HG03469 (cell line): ENCODE data around the gene SELENBP1.

Experiments
- ATAC-seq: cut with Tn5 transposase; IDR thresholded peaks from one replicate; pipeline ENCODE4 v1.9.1; 2021; ENCODE audit warnings: mild to moderate bottlenecking, moderate library complexity, moderate number of reproducible peaks; ENCODE audit not compliant: unreplicated experiment

The SELENBP1 gene

DNA sequence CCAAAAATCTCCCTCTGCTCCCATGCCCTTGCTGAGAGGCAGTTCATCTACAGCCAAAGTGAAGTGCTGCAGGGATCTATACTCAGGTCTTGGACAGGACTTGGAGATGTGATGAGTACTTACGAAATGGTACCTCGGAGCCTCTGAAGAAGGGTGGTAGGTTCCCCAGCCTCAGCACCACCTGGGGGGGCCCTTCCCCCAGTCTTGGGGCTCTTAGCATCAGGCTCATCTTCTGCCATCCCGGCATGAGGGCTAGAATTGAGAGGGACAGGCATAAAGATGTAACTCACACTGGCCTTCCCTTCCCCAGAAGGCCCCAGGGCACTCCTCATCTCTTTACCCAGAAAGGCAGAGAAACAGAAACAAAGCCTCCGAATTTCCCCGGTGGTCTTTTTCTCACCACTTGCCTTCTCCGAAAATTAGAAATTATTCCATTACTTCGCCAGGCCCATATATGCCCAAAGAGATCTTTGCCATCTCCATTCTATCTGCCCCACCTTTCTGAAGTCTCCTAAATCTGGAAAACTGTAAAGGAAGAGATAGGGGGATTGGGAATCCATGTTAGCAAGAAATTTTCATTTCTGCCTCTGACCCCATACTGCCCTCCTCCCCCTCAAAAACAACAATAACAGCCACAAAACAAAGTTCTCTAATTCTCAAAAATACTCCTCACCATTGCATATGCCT is 26.3 kb downstream of the SELENBP1 start:
- no peak for ATAC-seq

DNA sequence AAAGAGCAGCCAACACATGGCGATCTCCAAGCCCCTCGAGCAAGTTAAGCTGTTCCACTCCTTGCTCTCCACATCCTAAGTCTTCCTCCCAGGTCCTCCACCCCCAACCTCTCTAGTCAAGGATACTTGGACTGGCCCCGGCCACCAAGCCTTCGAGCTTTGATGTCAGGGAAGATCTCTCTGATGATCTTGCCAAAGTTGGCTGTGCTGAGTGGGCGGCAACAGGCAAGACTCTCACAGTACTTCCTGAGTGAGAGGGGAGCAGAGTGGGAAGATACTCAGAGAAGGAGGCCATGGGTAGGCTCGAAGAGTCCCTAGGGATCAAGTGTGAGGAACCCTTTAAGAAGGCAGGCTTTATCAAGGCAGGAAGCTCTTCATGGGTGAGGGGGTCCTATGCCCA is 28.2 kb downstream of the SELENBP1 start:
- no peak for ATAC-seq

DNA sequence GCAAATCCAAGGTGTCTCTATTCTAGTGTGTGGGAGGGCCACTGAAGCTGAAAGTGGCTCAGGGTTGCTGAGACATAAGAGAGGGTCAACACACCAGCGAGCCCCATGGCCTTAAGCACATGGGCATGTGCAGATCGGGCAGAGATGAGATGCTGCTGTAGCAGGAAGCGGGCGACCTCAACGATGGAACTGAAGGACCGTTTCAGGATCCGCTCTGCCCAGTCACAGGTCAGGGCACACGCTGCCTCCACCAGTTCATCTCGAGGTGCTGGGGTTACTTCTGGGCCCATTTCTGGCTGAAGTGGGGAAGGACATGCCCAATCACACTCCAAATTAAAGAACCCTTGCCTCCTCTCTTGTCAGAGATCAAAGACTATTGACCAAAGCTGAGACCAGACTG is 28.9 kb downstream of the SELENBP1 start:
- no peak for ATAC-seq

DNA sequence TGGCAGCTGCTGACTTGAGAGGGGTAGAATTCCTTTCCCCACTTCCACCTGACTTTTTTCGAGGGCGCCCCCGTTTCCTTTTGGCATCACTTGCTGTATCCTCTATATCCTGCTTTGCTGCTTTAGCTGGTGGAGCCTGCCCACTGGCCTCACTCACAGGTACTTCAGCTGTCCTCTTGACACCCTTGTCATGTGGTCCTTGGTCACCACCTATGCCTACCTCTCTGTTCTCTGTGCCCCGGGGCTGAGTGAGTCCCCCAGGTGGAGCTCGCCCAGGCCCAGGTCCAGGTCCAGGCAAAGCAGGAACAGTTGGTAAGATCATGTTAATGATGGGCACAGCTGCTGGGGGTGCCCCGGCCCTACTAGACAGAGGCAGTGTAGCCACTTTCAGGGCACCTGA is 29.9 kb downstream of the SELENBP1 start:
- ATAC-seq: no peak

DNA sequence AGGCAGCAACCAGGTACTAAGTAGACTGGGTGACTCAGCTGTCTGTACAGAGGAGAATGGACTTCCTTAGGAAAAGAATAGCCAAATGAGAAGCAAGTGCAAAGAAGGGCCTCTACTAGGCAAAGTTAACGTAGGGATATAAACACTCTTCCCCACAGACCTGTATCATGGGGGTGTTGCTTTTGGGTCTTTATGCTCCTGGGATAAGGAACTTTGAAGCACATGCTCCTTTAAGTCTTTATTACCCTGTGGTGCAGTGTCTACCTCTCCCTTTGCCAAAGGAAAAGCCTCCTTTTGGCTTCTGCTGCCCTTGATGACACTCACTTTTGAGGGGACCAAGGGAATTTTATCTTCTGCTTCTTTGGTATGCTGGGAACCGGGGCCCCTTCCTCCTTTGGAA is 30.5 kb downstream of the SELENBP1 start:
- no peak for ATAC-seq

DNA sequence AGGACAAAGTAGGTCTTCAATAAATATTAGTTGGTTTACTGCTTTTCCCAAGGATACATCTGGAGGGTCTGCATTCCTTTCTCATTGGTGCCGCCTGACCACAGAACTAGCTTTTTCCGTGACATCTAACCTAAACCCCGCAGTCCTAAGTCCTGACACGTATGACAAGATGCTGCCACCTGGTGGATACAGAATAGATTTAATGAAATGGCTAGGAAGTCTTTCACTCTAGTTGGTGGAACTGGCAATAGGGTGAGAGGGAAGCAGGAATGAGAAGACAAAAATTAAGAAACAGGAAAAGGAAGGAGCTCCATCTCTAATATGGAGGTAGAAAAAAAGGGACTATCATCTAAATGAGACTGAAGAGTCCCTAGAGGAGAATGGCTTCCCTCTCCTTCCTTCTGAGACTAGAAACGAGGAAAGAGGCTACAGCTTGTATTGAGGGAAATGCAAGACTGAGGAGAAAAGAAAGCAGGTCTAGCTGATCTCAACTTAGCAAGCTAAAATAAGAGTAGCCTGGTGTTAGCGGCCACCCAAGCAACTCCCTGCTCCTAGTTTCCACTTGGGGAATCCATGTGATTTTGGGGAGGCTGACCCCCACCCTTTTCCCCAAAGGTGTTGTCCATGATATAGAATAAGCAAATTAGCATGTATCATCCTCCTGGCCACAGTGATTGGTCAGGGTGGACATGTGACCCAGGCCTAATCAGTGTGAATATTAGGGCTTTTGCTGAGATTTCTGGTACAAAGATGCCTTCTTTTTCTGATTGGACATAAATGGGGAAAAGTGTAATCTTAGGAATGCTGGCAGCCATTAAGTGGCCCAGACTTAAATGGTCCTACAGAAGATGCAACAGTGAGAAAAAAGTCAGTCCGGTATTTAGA is 31.4 kb downstream of the SELENBP1 start:
- ATAC-seq: no peak

DNA sequence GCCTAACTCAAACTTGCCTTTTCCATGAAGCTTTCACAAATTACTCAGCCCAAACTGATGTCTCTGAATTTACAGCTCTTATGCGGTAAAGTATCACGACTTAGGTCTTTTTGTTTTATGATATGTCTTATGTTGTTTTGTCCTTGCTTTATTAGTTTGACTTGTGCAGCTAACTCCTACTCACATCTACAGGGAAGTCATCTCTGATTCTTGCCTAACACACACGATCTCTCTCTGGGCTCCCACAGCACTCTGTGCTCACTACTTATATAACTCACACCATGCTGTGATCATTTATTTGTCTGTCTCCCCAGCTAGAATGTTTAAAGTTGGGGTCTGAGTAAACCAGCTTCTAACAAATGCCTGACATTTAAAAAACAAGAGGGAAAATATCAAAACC is 35.9 kb downstream of the SELENBP1 start:
- ATAC-seq: no peak

DNA sequence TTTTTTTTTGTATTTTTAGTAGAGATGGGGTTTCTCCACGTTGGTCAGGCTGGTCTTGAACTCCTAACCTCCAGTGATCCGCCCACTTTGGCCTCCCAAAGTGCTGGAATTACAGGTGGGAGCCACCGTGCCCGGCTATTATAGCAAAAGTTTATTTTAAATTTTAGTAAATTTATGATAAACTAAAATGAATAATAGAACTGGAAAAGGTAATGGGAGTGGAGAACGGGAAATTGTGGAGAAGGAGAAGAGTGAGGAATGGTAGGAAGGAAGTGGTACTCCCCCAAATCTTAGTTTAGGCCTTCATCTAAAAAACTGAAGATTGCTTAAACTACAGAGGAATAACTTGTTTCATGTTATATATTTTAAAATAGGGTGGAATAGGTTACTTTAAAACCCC is 37.7 kb downstream of the SELENBP1 start:
- no peak for ATAC-seq

DNA sequence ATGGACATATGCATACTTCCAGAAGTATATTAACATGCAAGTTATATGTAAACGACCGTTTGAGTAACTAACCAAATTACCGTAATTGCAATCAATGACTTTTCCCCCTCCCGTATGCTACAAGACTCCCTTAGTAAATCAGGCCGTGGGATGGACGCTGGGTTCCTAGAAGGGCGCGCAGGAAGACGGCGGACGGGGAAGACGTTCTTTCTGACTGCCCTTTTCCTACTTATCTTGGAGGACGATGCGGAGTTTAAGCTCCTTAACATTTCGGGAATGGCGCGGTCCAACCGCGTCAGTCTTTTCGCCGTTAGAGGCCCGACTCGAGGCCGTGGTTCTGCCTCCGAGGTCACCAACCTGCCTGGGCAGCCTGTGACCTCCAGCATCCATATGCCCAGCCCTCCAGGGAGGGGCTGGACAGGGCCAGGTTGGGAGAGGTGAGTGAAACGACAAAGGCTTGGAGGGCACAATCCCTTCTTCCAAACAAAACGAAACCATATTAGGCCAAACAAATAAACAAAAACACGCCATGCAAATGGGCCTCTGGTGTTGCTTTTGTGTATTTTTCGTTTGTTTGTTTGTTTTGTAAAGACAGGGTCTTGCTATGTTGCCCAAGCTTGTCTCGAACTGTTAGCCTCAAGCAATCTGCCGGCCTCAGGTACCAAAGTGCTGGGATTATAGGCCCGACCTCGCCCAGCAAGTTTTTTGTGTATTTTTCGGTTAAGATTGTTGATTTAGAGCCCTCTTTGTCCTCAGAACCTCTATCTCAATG is 44.4 kb downstream of the SELENBP1 start:
- ATAC-seq: no peak

DNA sequence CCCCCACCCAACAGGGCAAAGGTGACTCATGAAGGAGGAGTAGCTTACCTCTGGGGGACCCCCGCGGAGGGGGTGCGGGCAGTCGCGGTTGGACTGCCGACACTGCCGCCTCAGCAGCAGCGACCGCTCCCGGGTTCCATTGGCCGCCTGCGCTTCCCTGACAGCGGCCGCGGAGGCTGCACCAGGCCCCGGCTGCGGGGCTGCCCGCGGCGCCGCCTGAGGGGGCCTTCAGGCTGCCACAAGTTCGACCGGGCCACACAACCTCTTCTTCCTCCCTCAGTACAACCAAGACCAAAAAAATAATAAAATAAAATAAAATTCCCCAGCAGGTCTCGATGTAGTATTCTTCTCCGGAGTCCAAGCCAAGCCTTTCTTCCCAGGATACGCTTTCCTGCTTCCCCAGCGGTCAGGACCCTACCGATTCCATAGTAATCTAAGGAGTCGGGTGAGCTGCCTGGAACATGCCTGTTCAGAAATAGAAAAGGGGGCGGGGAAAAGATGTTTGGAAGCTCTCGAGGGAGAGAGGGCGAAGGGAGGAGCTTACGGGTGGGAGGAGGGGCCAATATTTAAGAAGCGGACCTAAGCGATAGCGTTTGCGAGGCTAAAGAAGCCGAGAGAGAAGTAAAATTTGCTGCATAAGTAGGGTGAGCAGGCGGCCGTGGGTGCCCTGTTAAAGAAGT is 45.1 kb downstream of the SELENBP1 start, which contains the start of gene PI4KB:
Gene PI4KB (minus strand): TSS at position 194 of the 680 bp plus-strand sequence. CDS start 10,935 bp downstream, outside the sequence.
- peak; percentile 48 for ATAC-seq

DNA sequence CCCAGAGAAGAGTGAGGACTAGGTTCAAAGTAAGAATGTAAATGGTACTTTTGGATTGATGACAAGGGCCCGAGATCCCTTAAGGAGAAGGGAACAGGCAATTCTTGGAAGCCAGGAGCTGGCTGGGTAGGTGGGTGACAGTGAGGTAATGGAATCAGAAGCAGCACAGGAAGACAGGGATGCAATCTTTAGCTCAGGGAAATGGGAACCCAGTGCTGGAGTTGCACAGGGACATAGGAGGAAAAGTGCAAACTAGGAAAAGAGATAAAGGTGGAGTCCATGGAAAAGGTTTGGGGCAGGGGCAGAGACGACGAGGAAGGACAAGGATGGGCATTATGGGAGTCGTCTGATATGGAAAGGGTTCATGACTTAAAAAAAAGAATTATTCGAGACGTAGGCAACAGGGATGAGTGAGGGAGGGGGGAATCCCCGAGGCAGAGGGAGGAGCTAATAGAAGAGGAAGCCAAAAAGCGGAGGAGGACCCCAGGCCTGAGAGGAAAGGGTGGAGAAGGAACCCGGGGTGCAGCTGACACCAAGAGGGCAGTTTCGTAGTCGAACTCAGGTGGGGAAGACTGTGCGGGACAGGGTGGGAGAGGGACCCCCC is 45.8 kb downstream of the SELENBP1 start:
- peak; percentile 18 for ATAC-seq

DNA sequence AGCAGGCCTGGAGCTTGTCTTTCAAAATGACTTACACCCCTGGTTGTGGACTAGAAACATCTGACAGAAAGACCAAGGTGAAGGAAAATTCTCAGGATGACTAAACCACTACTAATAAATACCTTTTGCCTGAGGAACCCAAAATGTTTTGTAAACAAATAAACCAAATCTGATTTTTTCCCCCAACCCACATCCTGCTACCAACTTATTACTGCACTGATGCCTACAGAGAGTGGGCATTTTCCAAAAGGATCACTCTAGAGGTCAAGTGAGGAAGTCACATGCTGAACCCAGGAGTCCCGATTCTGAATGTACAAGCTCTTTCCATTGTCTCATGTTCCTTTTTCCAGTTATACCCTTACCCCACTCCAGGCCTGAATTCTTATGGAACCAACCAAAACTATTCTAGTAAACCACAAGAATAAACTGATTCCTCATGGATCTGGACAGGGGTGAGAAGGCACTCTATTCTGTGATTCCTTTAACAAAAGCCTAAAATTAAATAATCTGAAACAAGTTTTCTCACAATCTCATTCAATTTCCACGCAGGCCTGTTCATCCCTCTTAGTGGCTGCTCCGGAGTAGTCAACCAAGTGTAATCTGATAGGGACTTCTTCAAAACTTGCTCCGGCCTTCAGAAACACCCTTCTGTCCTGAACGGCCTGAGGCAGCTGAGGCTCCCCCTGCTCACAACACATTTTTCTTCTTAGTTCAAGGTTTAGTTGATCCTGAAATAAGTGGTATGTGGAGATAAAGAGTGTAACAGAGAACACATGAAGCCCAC is 46.7 kb downstream of the SELENBP1 start:
- no peak for ATAC-seq

DNA sequence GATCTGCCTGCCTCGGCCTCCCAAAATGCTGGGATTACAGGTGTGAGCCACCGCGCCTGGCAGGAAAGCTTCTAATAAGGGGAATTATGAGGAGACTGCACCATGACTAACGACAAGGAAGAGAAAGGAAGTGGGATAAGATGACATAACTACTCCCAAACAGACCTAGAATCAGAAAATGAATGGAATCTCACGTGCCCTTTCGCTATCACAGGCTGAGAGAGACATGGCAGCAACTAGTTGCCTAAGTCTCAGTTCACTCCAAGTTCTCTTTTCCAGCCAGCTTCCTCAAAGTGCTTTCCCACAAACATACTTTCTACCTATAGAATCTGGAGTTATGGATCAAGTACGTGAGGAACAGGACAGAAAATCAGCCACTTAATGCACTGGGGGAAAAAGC is 47.3 kb downstream of the SELENBP1 start:
- no peak for ATAC-seq

DNA sequence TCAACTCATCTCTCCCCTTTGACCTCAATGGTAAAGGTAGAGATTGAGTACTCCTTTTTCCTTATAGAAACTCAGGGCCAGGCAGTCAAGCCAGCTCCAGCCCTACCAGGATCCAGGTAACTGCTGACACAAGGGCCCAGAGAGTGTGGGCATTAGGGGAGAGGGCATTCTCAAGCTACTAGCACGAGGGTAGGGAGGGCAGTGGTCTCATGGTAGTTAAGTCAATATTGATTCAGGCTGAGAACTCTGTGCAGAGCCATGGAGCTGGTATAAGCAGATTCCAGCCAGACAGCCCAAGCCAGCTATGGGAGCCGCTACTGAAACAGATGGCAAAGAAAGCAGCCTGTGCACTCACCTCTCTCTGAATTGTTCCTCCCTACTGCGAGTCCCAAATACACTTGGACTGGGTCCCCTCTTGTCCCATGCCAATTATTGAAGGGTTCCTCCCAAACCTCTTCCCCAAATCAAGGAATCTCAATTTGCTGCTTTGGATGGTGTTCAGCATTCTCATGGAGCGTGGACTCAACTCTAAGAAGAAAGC is 48.0 kb downstream of the SELENBP1 start:
- no peak for ATAC-seq

DNA sequence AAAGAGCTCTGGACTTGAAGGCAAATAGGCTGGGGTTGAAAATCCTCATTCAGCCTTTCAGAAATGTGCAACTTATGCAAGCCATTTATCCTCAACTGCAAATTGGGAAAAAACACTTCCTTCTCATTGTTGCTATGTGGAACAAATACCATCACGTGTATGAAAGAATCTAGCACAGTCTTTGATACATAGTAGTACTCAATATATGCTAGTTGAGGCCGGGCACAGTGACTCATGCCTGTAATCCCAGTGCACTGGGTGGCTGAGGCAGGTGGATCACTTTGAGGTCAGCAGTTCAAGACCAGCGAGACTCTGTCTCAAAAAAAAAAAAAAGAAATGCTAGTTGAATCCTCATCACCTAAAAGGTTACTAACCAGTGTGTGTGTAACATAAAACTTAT is 53.5 kb downstream of the SELENBP1 start:
- no peak for ATAC-seq

DNA sequence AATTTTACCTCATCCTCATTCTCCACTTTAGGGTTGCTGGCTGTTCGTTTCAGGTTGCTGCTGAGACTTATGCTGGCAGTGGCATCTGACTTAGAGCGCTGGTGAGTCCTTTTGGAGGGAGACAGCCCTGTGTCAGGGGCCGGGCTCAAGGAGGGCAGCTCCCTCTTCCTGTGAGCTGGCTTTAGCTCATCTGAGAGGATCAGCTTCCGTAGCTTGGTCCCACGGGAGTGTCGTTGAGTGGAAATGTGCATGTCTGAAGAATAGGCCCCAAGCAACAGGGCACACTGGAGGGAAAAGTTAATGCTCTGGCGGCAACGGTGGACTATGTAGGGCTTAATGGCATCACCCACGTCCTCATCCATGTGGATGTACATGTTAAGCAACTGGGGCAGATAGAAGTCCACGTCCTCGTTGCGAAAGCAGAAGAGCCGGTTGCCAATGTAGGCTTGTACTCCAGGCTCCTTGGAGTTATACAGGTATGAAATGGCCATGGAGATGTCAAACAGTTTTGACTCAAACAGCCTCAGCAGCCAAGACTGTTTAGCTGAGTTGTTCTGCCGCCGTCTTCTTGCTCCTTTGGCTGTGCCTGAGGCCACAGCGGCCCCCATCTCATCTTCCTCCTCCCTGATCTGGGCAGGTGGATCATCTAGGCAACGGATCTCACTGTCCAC is 56.8 kb downstream of the SELENBP1 start:
- no peak for ATAC-seq
